ENCODE data around the gene G6PC1. TPM values are rescaled to one million over a fixed set of nuclear protein-coding genes. Genes with fewer than 3 reads are reported as not detected.
A peak's percentile ranks its signal among the peaks of the same experiment; 100 is the strongest.
"Not testable (repeated sequence)": the region's sequence is repeated elsewhere in the genome, so short reads cannot be mapped to it uniquely, and the experiment has no call there.

G6PC1 gene
- total RNA-seq, 1 donor from 2014 or later: not detected

GRCh38 chr17:42872251-42872965 is 28.2 kb upstream of the G6PC1 start:
- Histone ChIP-seq H3K36me3 (no peaks in the 10 kb centered on the region), H3K27ac (no peak overlapping the region), H3K9me3 (no peaks in the 10 kb centered on the region), H3K4me3 (no peak overlapping the region), H3K4me1 (no peaks in the 10 kb centered on the region), H3K27me3 (ENCODE audit: low read depth) (no peaks in the 10 kb centered on the region)
- DNase-seq: no peak
- intact Hi-C loops (cut with DNase I): no loop called here
- ATAC-seq: peak in 1 of 2 donors; percentile 61
- no peak for TF ChIP-seq CTCF (IDR thresholded peaks at IDR 0.05)

GRCh38 chr17:42873315-42873714 is 27.3 kb upstream of the G6PC1 start:
- no peaks in the 10 kb centered on the region for H3K27me3 ChIP-seq (ENCODE audit: low read depth)
- H3K27ac ChIP-seq: no peak overlapping the region
- H3K4me1 ChIP-seq: no peaks in the 10 kb centered on the region
- ATAC-seq (no peak), DNase-seq (no peak)
- no peak overlapping the region for H3K4me3 ChIP-seq
- TF ChIP-seq CTCF (IDR thresholded peaks at IDR 0.05): no peak
- H3K36me3 ChIP-seq: no peaks in the 10 kb centered on the region
- intact Hi-C loops (cut with DNase I): no loop called here
- H3K9me3 ChIP-seq: no peaks in the 10 kb centered on the region

- H3K9me3 ChIP-seq; H3K4me1 ChIP-seq; intact Hi-C loops (cut with DNase I); H3K27me3 ChIP-seq (ENCODE audit: low read depth); H3K36me3 ChIP-seq; H3K4me3 ChIP-seq; DNase-seq: not testable (repeated sequence)
- ATAC-seq: peak; percentile 63 to 71
- H3K27ac ChIP-seq: peak overlapping the region; percentile 31
Observed at GRCh38 chr17:42873932-42874695, 26.5 kb upstream of the G6PC1 start.

GRCh38 chr17:42877037-42877436 is 23.6 kb upstream of the G6PC1 start:
- H3K9me3 ChIP-seq: no peaks in the 10 kb centered on the region
- H3K27ac ChIP-seq: no peak overlapping the region
- no peaks in the 10 kb centered on the region for H3K4me1 ChIP-seq
- ATAC-seq (no peak), DNase-seq (no peak)
- no peaks in the 10 kb centered on the region for H3K36me3 ChIP-seq
- intact Hi-C loops (cut with DNase I): no loop called here
- H3K4me3 ChIP-seq: no peak overlapping the region
- no peaks in the 10 kb centered on the region for H3K27me3 ChIP-seq (ENCODE audit: low read depth)
- TF ChIP-seq CTCF (IDR thresholded peaks at IDR 0.05): no peak

GRCh38 chr17:42878123-42878880 is 22.3 kb upstream of the G6PC1 start:
- no peaks in the 10 kb centered on the region for H3K27me3 ChIP-seq (ENCODE audit: low read depth)
- H3K9me3 ChIP-seq: no peaks in the 10 kb centered on the region
- H3K4me3 ChIP-seq: no peak overlapping the region
- ATAC-seq (no peak), DNase-seq (no peak)
- no peaks in the 10 kb centered on the region for H3K36me3 ChIP-seq
- intact Hi-C loops (cut with DNase I): no loop called here
- no peak overlapping the region for H3K27ac ChIP-seq
- H3K4me1 ChIP-seq: no peaks in the 10 kb centered on the region
- no peak for TF ChIP-seq CTCF (IDR thresholded peaks at IDR 0.05)
